ENCODE data around the gene ADAMTS16.

ADAMTS16 gene

GRCh38 chr5:5320062-5320805, 180.1 kb downstream of the ADAMTS16 start:
- DNase-seq: no peak

GRCh38 chr5:5321137-5321536, 181.0 kb downstream of the ADAMTS16 start:
- DNase-seq: no peak

GRCh38 chr5:5323551-5323950, 183.4 kb downstream of the ADAMTS16 start:
- no peak for DNase-seq

- DNase-seq: no peak
Observed at GRCh38 chr5:5326115-5326758, 186.1 kb downstream of the ADAMTS16 start.

GRCh38 chr5:5327126-5327525, 187.0 kb downstream of the ADAMTS16 start:
- no peak for DNase-seq

- no peak for DNase-seq
Observed at GRCh38 chr5:5330728-5331452, 190.8 kb downstream of the ADAMTS16 start.

GRCh38 chr5:5331848-5332247, 191.7 kb downstream of the ADAMTS16 start:
- no peak for DNase-seq

GRCh38 chr5:5332287-5332686, 192.2 kb downstream of the ADAMTS16 start:
- no peak for DNase-seq

GRCh38 chr5:5335107-5335506, 195.0 kb downstream of the ADAMTS16 start:
- DNase-seq: no peak

- DNase-seq: no peak
Observed at GRCh38 chr5:5335700-5336264, 195.7 kb downstream of the ADAMTS16 start.

GRCh38 chr5:5339257-5339656, 199.1 kb downstream of the ADAMTS16 start:
- no peak for DNase-seq

GRCh38 chr5:5340206-5340729, 200.1 kb downstream of the ADAMTS16 start:
- DNase-seq: peak; percentile 58

GRCh38 chr5:5341531-5342292, 201.6 kb downstream of the ADAMTS16 start:
- no peak for DNase-seq

GRCh38 chr5:5342784-5343183, 202.7 kb downstream of the ADAMTS16 start:
- DNase-seq: no peak

GRCh38 chr5:5343568-5343967, 203.4 kb downstream of the ADAMTS16 start:
- no peak for DNase-seq

- no peak for DNase-seq
Observed at GRCh38 chr5:5344051-5344571, 204.0 kb downstream of the ADAMTS16 start.

GRCh38 chr5:5344606-5345005, 204.5 kb downstream of the ADAMTS16 start:
- DNase-seq: no peak

- DNase-seq: no peak
Observed at GRCh38 chr5:5347442-5347841, 207.3 kb downstream of the ADAMTS16 start.

- no peak for DNase-seq
Observed at GRCh38 chr5:5348135-5348534, 208.0 kb downstream of the ADAMTS16 start.

GRCh38 chr5:5348576-5348975, 208.4 kb downstream of the ADAMTS16 start:
- no peak for DNase-seq

- no peak for DNase-seq
Observed at GRCh38 chr5:5350101-5350500, 210.0 kb downstream of the ADAMTS16 start.

GRCh38 chr5:5351288-5351979, 211.3 kb downstream of the ADAMTS16 start:
- DNase-seq: no peak
